H1 (cell line): ENCODE measurements around the gene ANKRD13B. TPM values are rescaled to one million over a fixed set of nuclear protein-coding genes. Genes with fewer than 3 reads are reported as not detected.

Source experiments
- ATF3 ChIP-seq: IDR thresholded peaks from 2 replicates; pipeline ENCODE4 v1.6.1; 2011; ENCODE audit warnings: low read depth, mild to moderate bottlenecking, low read length; ENCODE audit not compliant: insufficient read depth
- BACH1 ChIP-seq: IDR thresholded peaks from 2 replicates; pipeline ENCODE4 v1.6.1; 2012; ENCODE audit warnings: low read length, improper control_type of control experiment
- CEBPB ChIP-seq: IDR thresholded peaks from 2 replicates; pipeline ENCODE4 v1.6.1; 2012; ENCODE audit warnings: low read depth, low read length
- CHD1 ChIP-seq: IDR thresholded peaks from 2 replicates; pipeline ENCODE4 v1.6.1; 2012; ENCODE audit warnings: low read depth, low read length, improper control_type of control experiment
- CTBP2 ChIP-seq: IDR thresholded peaks from 2 replicates; pipeline ENCODE4 v1.7.0; 2011; ENCODE audit warnings: borderline replicate concordance, mild to moderate bottlenecking, moderate library complexity, mixed read lengths, low read length; ENCODE audit not compliant: insufficient read depth, insufficient read length
- E2F6 ChIP-seq: IDR thresholded peaks from 2 replicates; pipeline ENCODE4 v1.6.1; 2012; ENCODE audit warnings: inconsistent platforms
- GABPA ChIP-seq: IDR thresholded peaks from 2 replicates; pipeline ENCODE4 v1.6.1; 2011; ENCODE audit warnings: mild to moderate bottlenecking, low read length, moderate library complexity, borderline replicate concordance; ENCODE audit not compliant: insufficient read depth
- GTF2F1 ChIP-seq: IDR thresholded peaks from 2 replicates; pipeline ENCODE4 v1.6.1; 2012; ENCODE audit warnings: low read depth, low read length, improper control_type of control experiment, borderline replicate concordance
- JUN ChIP-seq: IDR thresholded peaks from 2 replicates; pipeline ENCODE4 v1.6.1; 2011; ENCODE audit warnings: low read depth, mild to moderate bottlenecking, improper control_type of control experiment, low read length
- KDM4A ChIP-seq: IDR thresholded peaks from one replicate; pipeline ENCODE4 v1.7.1; 2012; ENCODE audit warnings: low read depth, mild to moderate bottlenecking, moderate library complexity, low read length, inconsistent platforms; ENCODE audit not compliant: severe bottlenecking
- KDM5A ChIP-seq: fragments of 200-600 bp; IDR thresholded peaks from 2 replicates; pipeline ENCODE4 v1.7.1; 2012; ENCODE audit warnings: mild to moderate bottlenecking, low read length, inconsistent platforms, mixed read lengths
- MAX ChIP-seq: IDR thresholded peaks from 2 replicates; pipeline ENCODE4 v1.6.1; 2012; ENCODE audit warnings: inconsistent platforms
- NANOG ChIP-seq: IDR thresholded peaks from 2 replicates; pipeline ENCODE4 v1.6.1; 2011; ENCODE audit warnings: low read length, low read depth, mild to moderate bottlenecking, inconsistent platforms; ENCODE audit not compliant: insufficient read depth, poor library complexity, severe bottlenecking
- POLR2AphosphoS5 ChIP-seq: IDR thresholded peaks from 2 replicates; pipeline ENCODE4 v1.6.1; 2011; ENCODE audit warnings: low read depth, low read length
- POU5F1 ChIP-seq: IDR thresholded peaks from 2 replicates; pipeline ENCODE4 v1.6.1; 2011; ENCODE audit warnings: low read depth, mild to moderate bottlenecking, low read length, moderate library complexity
- RBBP5 ChIP-seq: IDR thresholded peaks from 2 replicates; pipeline ENCODE4 v1.7.1; 2012; ENCODE audit warnings: low read depth, mild to moderate bottlenecking, inconsistent platforms, low read length, moderate library complexity, borderline replicate concordance
- RFX5 ChIP-seq: IDR thresholded peaks from 2 replicates; pipeline ENCODE4 v1.6.1; 2011; ENCODE audit warnings: low read depth, low read length, improper control_type of control experiment, borderline replicate concordance
- SAP30 ChIP-seq: fragments of 300-600 bp; sonication (generic); IDR thresholded peaks from 2 replicates; pipeline ENCODE4 v1.7.1; 2012; ENCODE audit warnings: low read length, moderate library complexity, mild to moderate bottlenecking, inconsistent platforms; ENCODE audit not compliant: insufficient read depth, insufficient replicate concordance
- SP4 ChIP-seq: IDR thresholded peaks from 2 replicates; pipeline ENCODE4 v1.6.1; 2012; ENCODE audit warnings: low read length, inconsistent platforms
- TBP ChIP-seq: IDR thresholded peaks from 2 replicates; pipeline ENCODE4 v1.6.1; 2011; ENCODE audit warnings: low read depth, low read length, improper control_type of control experiment
- TEAD4 ChIP-seq: IDR thresholded peaks from 2 replicates; pipeline ENCODE4 v1.6.1; 2012; ENCODE audit warnings: low read depth, low read length, inconsistent platforms, mixed read lengths
- ZNF274 ChIP-seq: IDR thresholded peaks from 2 replicates; pipeline ENCODE4 v1.7.0; 2012; ENCODE audit warnings: low read length, borderline replicate concordance; ENCODE audit errors: extremely low read depth
- polyA plus RNA-seq, 7 experiments: library from polyadenylated mRNA; depleted of rRNA in 3 of 7; stranded (reverse) in 5 of 7; unstranded in 2 of 7; fragments of >200 nt in 5 of 7; fragments of 200-250 nt in 2 of 7; gene quantifications; 1 replicate in 5 of 7; 2 replicates in 1 of 7; 4 replicates in 1 of 7; pipeline versions ENCODE4 v1.2.1 to v1.2.3, GENCODE V29; 2011 to 2013; ENCODE audit warnings: missing spikeins in 2 of 7, mixed read lengths in 2 of 7
- total RNA-seq: library from RNA; stranded (reverse); fragmentation: NEBNext Ultra II Directional; extraction: Animal tissue kit (Norgen Biotek cat#: 25700); gene quantifications from 2 replicates; pipeline ENCODE4 v1.2.1, GENCODE V29; 2021

The ANKRD13B gene
- total and polyA plus RNA-seq, 2 of the 8 experiments (the other 6 are each of a cell fraction or from before 2014, with no cell fraction given), result 16.4 to 48.5 TPM

- no peak for TF ChIP-seq CEBPB
- no peak for TF ChIP-seq SP4
- peak; percentile 100 for TF ChIP-seq SAP30
- no peak for TF ChIP-seq JUN
- no peak for TF ChIP-seq ATF3
- no peak for TF ChIP-seq KDM5A
- no peak for TF ChIP-seq RBBP5
- no peak for TF ChIP-seq ZNF274
- TF ChIP-seq RFX5, result no peak
- TF ChIP-seq CTBP2, result no peak
- no peak for TF ChIP-seq CHD1
- TF ChIP-seq TEAD4, result no peak
- no peak for TF ChIP-seq POLR2AphosphoS5
- no peak for TF ChIP-seq NANOG
- TF ChIP-seq KDM4A, result peak; percentile 63
- no peak for TF ChIP-seq BACH1
- TF ChIP-seq E2F6, result no peak
- TF ChIP-seq TBP, result peak; percentile 29; the same call in 1 of the 2 replicates
- no peak for TF ChIP-seq GABPA
- no peak for TF ChIP-seq POU5F1
- no peak for TF ChIP-seq GTF2F1
- TF ChIP-seq MAX, result peak; percentile 23; the same call in 1 of the 2 replicates
Measured at GRCh38 chr17:29593591-29594518, 923 bp downstream of the ANKRD13B start (continued).
